Measurements from ENCODE around the gene PEDS1. TPM values are rescaled to one million over a fixed set of nuclear protein-coding genes. Genes with fewer than 3 reads are reported as not detected.
A peak's percentile ranks its signal among the peaks of the same experiment; 100 is the strongest.
"Not testable (repeated sequence)": the region's sequence is repeated elsewhere in the genome, so short reads cannot be mapped to it uniquely, and the experiment has no call there.

The PEDS1 gene
- total and polyA plus RNA-seq, 9 donors = 16.8 to 31.1 (median 23.6) TPM

DNA sequence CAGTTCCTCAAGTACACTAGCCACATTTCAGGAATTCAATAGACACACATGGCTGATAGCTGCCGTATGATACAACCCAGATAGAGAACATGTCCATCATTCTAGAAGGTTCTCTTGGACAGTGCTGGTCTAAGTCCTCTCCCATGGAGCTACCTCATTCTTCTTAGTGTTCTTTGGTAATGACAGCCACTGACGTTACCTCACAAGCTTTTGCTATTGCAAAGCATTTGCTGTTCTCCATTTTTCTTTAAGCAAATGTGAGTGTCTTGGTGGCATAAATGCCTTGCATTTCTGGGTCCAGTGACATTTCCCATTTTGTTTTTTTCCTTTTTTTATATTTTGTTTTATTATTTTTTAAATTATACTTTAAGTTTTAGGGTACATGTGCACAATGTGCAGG lies 28.8 kb upstream of the PEDS1 start:
- Histone ChIP-seq H3K4me3 (ENCODE audit: low read length) (no peak overlapping the region), H3K9me3 (replicated peaks; ENCODE audit: control insufficient read depth, low read depth, low read length) (no peaks in the 10 kb centered on the region), H3K4me1 (ENCODE audit: control insufficient read depth, insufficient read depth, low read length) (no peaks in the 10 kb centered on the region), H3K27me3 (ENCODE audit: control insufficient read depth, insufficient read depth, low read length) (no peaks in the 10 kb centered on the region), H3K36me3 (ENCODE audit: control insufficient read depth, insufficient read depth, low read length) (no peaks in the 10 kb centered on the region), H3K27ac (ENCODE audit: low read length) (no peak overlapping the region)
- DNase-seq = no peak
- 100% methylated on average over 1 of the region's 2 CpGs for WGBS (ENCODE audit: insufficient coverage)

DNA sequence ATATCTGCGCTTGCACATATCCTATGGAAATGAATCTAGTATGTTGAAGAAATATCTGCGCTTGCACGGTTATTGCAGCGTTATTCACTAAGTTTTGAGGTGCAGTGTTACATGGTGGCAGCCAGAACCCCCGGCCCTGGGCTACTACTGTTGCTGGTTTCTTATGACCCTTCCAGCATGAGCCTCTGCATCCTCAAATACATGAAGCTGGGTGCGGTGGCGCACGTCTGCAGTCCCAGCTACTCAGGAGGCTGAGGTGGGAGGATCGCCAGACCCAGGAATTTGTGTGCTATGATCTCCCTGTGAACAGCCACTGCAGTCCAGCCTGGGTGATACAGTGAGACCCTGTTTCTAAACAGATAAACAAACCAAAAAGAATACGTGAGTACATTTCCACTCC lies 27.8 kb upstream of the PEDS1 start:
- Histone ChIP-seq H3K4me3 (ENCODE audit: low read length) (no peak overlapping the region), H3K9me3 (replicated peaks; ENCODE audit: control insufficient read depth, low read depth, low read length) (no peaks in the 10 kb centered on the region), H3K27me3 (ENCODE audit: control insufficient read depth, insufficient read depth, low read length) (no peaks in the 10 kb centered on the region), H3K36me3 (ENCODE audit: control insufficient read depth, insufficient read depth, low read length) (no peaks in the 10 kb centered on the region), H3K4me1 (ENCODE audit: control insufficient read depth, insufficient read depth, low read length) (no peaks in the 10 kb centered on the region), H3K27ac (ENCODE audit: low read length) (no peak overlapping the region)
- DNase-seq = no peak
- WGBS (ENCODE audit: insufficient coverage) = 87% methylated on average over 4 of the region's 10 CpGs

DNA sequence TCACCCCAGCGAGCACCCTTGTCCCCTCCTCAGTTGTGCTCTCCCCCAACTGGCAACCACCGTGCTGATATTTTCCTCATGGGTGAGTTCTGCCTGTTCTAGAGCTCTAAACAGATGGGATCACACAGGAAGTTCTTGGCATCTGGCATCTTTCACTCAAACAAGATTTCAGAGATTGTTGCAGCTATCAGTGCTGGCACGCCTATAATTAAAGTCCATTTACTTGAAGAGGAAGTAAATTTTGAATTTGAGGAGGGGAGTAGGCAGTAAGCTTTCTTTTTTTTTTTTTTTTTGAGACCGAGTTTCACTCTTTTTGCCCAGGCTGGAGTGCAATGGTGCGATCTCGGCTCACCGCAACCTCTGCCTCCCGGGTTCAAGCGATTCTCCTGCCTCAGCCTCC lies 25.1 kb upstream of the PEDS1 start:
- H3K36me3 ChIP-seq (ENCODE audit: control insufficient read depth, insufficient read depth, low read length); H3K27ac ChIP-seq (ENCODE audit: low read length); H3K9me3 ChIP-seq (replicated peaks; ENCODE audit: control insufficient read depth, low read depth, low read length); H3K4me1 ChIP-seq (ENCODE audit: control insufficient read depth, insufficient read depth, low read length); DNase-seq; H3K4me3 ChIP-seq (ENCODE audit: low read length); H3K27me3 ChIP-seq (ENCODE audit: control insufficient read depth, insufficient read depth, low read length): not testable (repeated sequence)
- no CpG with 5 or more reads among the region's 9 CpGs for WGBS (ENCODE audit: insufficient coverage)

DNA sequence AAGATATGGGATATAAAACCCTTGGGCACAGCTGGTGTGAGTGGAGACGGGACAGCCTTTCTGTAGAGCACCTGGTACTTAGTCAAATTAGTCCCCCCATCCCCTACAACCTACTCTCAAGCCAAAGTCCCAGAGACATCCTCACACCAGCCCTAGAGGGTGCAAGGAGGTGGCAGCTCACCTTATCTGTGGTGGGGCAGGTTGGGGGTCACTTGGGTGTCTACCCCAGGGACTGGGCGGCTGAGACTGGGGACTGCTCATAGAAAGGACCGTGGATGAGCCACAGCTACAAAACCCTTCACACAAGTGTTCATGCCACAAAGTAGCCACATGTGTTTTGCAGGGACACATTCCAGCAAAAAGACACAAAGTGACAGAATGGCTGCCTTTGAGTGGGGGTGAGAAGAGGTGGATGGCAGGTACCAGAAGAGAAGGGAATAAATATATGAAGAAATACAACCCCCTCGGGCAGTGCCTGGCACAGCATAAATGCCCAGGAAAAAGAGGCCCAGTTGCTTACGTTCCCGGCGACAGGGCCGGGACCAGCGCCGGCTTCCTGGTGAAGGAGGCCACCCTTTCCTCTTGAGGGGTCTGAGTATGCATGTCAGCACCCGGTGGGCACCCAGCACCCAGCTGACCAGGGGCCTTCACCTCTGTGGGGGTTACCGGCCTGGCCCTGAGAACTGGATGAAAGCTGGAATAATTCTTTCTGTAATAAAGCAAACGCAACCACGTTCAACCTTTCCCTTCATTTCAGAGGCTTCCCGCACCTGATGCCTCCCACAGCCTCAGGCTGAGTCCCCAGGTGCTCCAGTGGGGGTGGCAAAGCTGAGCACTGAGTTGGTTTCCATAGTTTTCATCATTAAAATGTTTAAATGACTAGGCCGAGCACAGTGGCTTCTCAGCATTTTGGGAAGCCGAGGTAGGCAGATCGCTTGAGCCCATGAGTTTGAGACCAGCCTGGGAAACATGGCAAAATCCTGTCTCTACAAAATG lies 22.7 kb upstream of the PEDS1 start:
- H3K27me3 ChIP-seq (ENCODE audit: control insufficient read depth, insufficient read depth, low read length) = no peaks in the 10 kb centered on the region
- no peak overlapping the region for H3K4me3 ChIP-seq (ENCODE audit: low read length)
- H3K9me3 ChIP-seq (replicated peaks; ENCODE audit: control insufficient read depth, low read depth, low read length) = no peaks in the 10 kb centered on the region
- peaks cover 14% of the 10 kb centered on the region for H3K4me1 ChIP-seq (ENCODE audit: control insufficient read depth, insufficient read depth, low read length)
- no peak for DNase-seq
- 94% methylated on average over 10 of the region's 18 CpGs for WGBS (ENCODE audit: insufficient coverage)
- H3K36me3 ChIP-seq (ENCODE audit: control insufficient read depth, insufficient read depth, low read length) = no peaks in the 10 kb centered on the region
- H3K27ac ChIP-seq (ENCODE audit: low read length) = no peak overlapping the region

DNA sequence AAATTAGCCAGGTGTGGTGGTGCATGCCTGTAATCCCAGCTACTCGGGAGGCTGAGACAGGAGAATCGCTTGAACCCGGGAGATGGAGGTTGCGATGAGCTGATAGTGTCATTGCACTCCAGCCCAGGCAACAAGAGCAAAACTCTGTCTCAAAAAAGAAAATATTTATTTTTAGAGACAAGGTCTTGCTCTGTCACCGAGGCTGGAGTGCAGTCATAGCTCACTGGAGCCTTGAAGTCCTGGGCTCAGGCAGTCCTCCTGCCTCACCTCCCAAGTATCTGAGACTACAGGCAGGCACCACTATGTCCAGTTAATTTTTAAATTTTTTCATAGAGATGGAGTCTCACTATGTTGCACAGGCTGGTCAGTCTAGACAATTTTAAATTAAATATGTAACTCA lies 20.9 kb upstream of the PEDS1 start:
- H3K27ac ChIP-seq (ENCODE audit: low read length) = no peak overlapping the region
- WGBS (ENCODE audit: insufficient coverage) = 92% methylated on average over 4 of the region's 5 CpGs
- peaks cover 2% of the 10 kb centered on the region for H3K9me3 ChIP-seq (replicated peaks; ENCODE audit: control insufficient read depth, low read depth, low read length)
- H3K36me3 ChIP-seq (ENCODE audit: control insufficient read depth, insufficient read depth, low read length) = no peaks in the 10 kb centered on the region
- no peak for DNase-seq
- H3K27me3 ChIP-seq (ENCODE audit: control insufficient read depth, insufficient read depth, low read length) = no peaks in the 10 kb centered on the region
- H3K4me1 ChIP-seq (ENCODE audit: control insufficient read depth, insufficient read depth, low read length) = peaks cover 14% of the 10 kb centered on the region
- H3K4me3 ChIP-seq (ENCODE audit: low read length) = no peak overlapping the region

DNA sequence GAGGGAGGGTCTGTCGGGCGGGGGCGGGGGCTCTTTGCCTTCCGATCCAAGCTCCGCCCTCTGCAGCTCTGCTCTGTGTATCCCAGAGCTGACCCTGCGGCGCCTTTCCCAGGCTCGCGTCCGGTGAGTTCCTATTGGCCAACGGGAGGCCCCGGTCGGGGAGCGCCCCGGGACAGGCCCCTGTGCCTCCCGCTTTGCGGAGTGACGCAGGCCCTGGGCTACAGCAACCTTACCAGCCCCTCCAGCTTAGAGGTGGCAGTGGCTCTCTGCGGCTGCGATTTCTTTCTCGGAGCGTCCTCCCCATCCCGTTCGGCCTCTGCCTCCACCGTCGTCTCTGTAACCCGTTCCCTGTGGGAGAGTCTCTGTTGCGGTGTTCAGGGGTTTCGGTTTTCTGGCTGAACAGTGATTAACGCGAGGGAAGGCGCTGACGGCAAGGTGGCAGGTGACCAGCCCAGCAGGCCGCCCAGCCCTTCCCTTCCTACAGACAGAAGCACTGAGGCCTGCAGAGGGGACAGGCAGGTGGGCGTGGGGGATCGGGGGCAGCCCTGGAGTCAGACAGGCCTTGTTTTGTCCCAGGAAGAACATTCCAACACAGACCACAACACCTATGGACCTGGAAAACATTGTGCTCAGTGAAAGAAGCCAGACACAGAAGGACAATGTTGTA lies 19.0 kb upstream of the PEDS1 start:
- Histone ChIP-seq H3K27ac (ENCODE audit: low read length) (peak overlapping the region; percentile 84), H3K27me3 (ENCODE audit: control insufficient read depth, insufficient read depth, low read length) (no peaks in the 10 kb centered on the region), H3K36me3 (ENCODE audit: control insufficient read depth, insufficient read depth, low read length) (no peaks in the 10 kb centered on the region), H3K4me1 (ENCODE audit: control insufficient read depth, insufficient read depth, low read length) (peaks cover 17% of the 10 kb centered on the region), H3K4me3 (ENCODE audit: low read length) (peak overlapping the region; percentile 58), H3K9me3 (replicated peaks; ENCODE audit: control insufficient read depth, low read depth, low read length) (peaks cover 3% of the 10 kb centered on the region)
- DNase-seq = peak; percentile 89
- under 1% methylated on average over 18 of the region's 36 CpGs for WGBS (ENCODE audit: insufficient coverage)

DNA sequence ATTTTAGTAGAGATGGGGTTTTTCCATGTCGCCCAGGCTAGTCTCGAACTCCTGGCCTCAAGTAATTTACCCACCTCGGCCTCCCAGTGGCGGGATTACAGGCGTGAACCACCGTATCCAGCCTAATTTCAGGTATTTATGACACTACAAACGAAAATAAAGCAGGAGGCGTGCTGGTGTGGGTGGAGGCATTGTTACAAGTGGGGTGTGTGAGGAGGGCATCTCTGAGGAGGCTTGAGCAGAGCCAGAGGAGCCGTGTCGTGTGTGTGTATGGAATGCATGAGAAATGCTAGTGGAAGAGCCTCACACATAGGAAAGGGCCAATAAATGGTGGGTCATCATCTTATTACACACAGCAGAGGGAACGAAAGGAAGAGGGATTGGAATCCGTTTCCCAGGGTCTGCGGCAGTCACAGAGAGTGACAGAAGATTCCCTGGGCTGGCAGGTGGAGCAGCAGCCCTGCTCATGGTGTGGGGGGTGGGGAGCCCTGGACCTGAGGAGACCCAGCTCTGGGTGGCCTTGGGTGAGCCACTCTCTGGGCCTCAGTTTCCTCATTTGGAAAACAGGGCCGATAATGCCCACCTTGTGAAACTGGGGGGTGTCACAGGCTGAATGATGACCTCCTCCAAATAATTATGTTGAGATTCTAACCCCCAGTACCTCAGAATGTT lies 17.2 kb upstream of the PEDS1 start:
- Histone ChIP-seq H3K9me3 (replicated peaks; ENCODE audit: control insufficient read depth, low read depth, low read length) (peaks cover 3% of the 10 kb centered on the region), H3K4me1 (ENCODE audit: control insufficient read depth, insufficient read depth, low read length) (peaks cover 29% of the 10 kb centered on the region), H3K27me3 (ENCODE audit: control insufficient read depth, insufficient read depth, low read length) (no peaks in the 10 kb centered on the region), H3K4me3 (ENCODE audit: low read length) (no peak overlapping the region), H3K36me3 (ENCODE audit: control insufficient read depth, insufficient read depth, low read length) (no peaks in the 10 kb centered on the region), H3K27ac (ENCODE audit: low read length) (no peak overlapping the region)
- no peak for DNase-seq
- 83% methylated on average over 8 of the region's 14 CpGs for WGBS (ENCODE audit: insufficient coverage)

DNA sequence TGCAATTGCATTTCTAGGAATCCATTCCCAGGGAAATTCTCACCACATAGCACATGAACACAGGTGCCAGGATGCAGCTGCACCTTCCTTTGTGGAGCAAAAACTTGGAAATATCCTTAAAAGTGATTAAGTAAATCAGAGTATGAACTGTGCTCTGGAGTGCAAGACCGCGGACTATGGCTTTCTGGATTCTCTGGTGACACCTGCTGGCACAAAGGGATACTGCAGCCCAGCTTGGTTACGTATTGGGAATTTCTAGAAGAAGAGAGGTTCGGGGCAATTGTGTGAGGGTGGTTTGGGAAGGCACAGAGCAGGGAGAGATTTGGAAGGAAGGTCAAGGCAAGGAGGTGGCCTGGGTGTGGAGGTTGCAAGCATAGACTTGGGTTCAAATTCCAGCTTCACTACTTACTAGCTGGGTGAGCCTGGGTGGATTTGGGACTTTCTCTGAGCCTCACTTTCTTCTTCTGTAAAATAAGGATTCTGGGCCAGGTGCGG lies 15.9 kb upstream of the PEDS1 start:
- DNase-seq = peak; percentile 80
- peaks cover 33% of the 10 kb centered on the region for H3K4me1 ChIP-seq (ENCODE audit: control insufficient read depth, insufficient read depth, low read length)
- no peaks in the 10 kb centered on the region for H3K36me3 ChIP-seq (ENCODE audit: control insufficient read depth, insufficient read depth, low read length)
- H3K9me3 ChIP-seq (replicated peaks; ENCODE audit: control insufficient read depth, low read depth, low read length) = peaks cover 3% of the 10 kb centered on the region
- WGBS (ENCODE audit: insufficient coverage) = 37% methylated on average over 5 of the region's 5 CpGs
- no peaks in the 10 kb centered on the region for H3K27me3 ChIP-seq (ENCODE audit: control insufficient read depth, insufficient read depth, low read length)
- H3K4me3 ChIP-seq (ENCODE audit: low read length) = no peak overlapping the region
- no peak overlapping the region for H3K27ac ChIP-seq (ENCODE audit: low read length)

DNA sequence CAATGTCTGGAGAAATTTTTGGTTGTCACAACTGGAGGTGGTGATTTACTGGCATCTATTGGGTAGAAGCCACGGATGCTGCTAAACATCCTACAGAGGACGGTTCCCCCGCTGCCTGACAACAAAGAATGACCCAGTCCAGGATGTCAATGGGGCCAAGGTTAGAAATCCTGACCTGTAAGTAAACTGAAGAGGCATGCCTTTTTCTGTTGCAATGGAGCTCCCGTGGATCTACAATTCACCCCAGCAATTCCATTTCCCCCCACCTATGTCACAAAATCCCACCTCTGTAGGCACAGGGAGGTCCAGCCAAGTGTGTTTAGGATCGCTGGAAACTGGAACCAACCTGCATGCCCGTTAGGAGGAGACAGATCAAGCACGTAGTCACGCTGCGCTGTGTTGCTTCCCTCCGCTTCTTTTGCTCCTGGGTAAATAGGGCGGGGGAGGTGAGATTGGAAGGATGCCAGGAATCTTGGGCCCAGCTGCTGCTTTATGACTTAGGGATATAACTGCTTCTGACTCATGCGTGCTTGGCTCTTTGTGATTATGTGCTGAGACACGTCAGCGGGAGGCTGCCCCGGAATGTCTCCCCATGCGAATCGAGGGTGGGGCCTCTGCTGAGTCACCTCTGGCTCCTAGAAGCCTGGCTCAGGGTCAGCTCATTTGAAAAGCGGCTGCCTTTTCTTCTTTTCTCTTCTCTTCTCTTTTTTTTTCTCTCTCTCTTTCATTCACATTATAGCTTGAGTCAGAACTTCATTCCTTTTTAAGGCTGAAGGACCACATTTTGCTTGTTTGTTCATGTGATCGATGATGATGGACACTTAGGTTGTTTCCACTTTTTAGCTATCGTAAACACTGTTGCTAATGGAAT lies 12.4 kb upstream of the PEDS1 start:
- H3K27ac ChIP-seq (ENCODE audit: low read length) = peak overlapping the region; percentile 93
- no peaks in the 10 kb centered on the region for H3K27me3 ChIP-seq (ENCODE audit: control insufficient read depth, insufficient read depth, low read length)
- peaks cover 3% of the 10 kb centered on the region for H3K9me3 ChIP-seq (replicated peaks; ENCODE audit: control insufficient read depth, low read depth, low read length)
- peak overlapping the region; percentile 36 for H3K4me3 ChIP-seq (ENCODE audit: low read length)
- H3K4me1 ChIP-seq (ENCODE audit: control insufficient read depth, insufficient read depth, low read length) = peaks cover 26% of the 10 kb centered on the region
- DNase-seq = peak; percentile 99
- no peaks in the 10 kb centered on the region for H3K36me3 ChIP-seq (ENCODE audit: control insufficient read depth, insufficient read depth, low read length)
- 4% methylated on average over 16 of the region's 20 CpGs for WGBS (ENCODE audit: insufficient coverage)
